Right lobe of liver (tissue), 6 donors: ENCODE measurements around the gene ENKD1. TPM values are rescaled to one million over a fixed set of nuclear protein-coding genes. Genes with fewer than 3 reads are reported as not detected.

ENCODE experiments used
- ATAC-seq, 4 donors: fragments of 200-7000 bp; cut with Tn5 transposase; one replicate each; pipeline ENCODE4 v1.9.1; 2020; ENCODE audit warnings: mild to moderate bottlenecking in 4 of 4, moderate library complexity in 4 of 4
- DNase-seq, 3 donors: peaks; one replicate each; pipeline ENCODE4 v3.0.0-alpha.2; 2020
- H3K27ac ChIP-seq, 3 donors: fragments of 200-600 bp; one replicate each; pipeline ENCODE4 v1.8.0; 2022
- H3K27me3 ChIP-seq, 2 donors: fragments of 200-600 bp; one replicate each; pipeline ENCODE4 v1.8.0; 2022
- H3K36me3 ChIP-seq, 4 donors: fragments of 200-600 bp; sonication (generic) in 1 of 4; one replicate each; pipeline versions ENCODE4 v1.5.1 to v1.8.0; 2017 to 2022; ENCODE audit warnings: control low read depth in 1 of 4
- H3K4me1 ChIP-seq, 4 donors: fragments of 200-600 bp; sonication (generic) in 1 of 4; one replicate each; pipeline versions ENCODE4 v1.5.1 to v1.8.0; 2017 to 2022; ENCODE audit warnings: control low read depth in 1 of 4
- H3K4me3 ChIP-seq, 3 donors: fragments of 200-600 bp; one replicate each; pipeline ENCODE4 v1.8.0; 2022
- H3K9me3 ChIP-seq, 4 donors: fragments of 200-600 bp; sonication (generic) in 1 of 4; one replicate each; pipeline versions ENCODE4 v1.5.1 to v1.8.0; 2017 to 2022; ENCODE audit warnings: control low read depth in 1 of 4
- POLR2A ChIP-seq: fragments of 450-650 bp; IDR thresholded peaks from one replicate; pipeline ENCODE4 v1.6.1; 2017; ENCODE audit warnings: antibody characterized with exemption, mild to moderate bottlenecking
- WGBS: methylation state at CpG from one replicate; pipeline ENCODE4 v1.1.6; 2018; ENCODE audit warnings: low coverage, low lambda C conversion rate; ENCODE audit not compliant: insufficient coverage; ENCODE audit errors: missing lambda C conversion rate; 5-methylcytosine and 5-hydroxymethylcytosine counted together
- intact Hi-C, 2 donors: fragments of 100-400 bp; cut with DNase I; formaldehyde crosslinking; loops; one replicate each; pipeline versions ENCODE4 v1.11.2 to v1.14.1; 2022
- total RNA-seq, 6 experiments: library from RNA; depleted of rRNA in 2 of 6; stranded (reverse); fragments of >200 nt in 2 of 6; fragmentation: NEBNext Ultra II Directional in 3 of 6; extraction: Animal tissue kit (Norgen Biotek cat#: 25700) in 3 of 6; gene quantifications; one replicate each; pipeline versions ENCODE4 v1.1.0 to v1.2.4, GENCODE V29; 2016 to 2023
- TF ChIP-seq, protein P1 (sequence below), 4 donors: fragments of 200-600 bp in 3 of 4; fragments of 450-650 bp in 1 of 4; IDR thresholded peaks; one replicate each; pipeline versions ENCODE4 v1.5.1 to v1.8.0; 2016 to 2022; ENCODE audit warnings: antibody characterized with exemption in 4 of 4, mild to moderate bottlenecking in 2 of 4
- donor health status: DM: no; HTN: yes; CAD: no.
- donor health status: DM: no; HTN: no; CAD: no.
- donor health status: DM: no; HTN: no; CAD: no.
- donor health status: DM: no; HTN: yes; CAD: no.
- donor health status: DM: no; HTN: yes; CAD: no.

Gene ENKD1
- total RNA-seq, 6 experiments from 2014 or later, result 4.4 to 8.9 (median 7.3) TPM

DNA sequence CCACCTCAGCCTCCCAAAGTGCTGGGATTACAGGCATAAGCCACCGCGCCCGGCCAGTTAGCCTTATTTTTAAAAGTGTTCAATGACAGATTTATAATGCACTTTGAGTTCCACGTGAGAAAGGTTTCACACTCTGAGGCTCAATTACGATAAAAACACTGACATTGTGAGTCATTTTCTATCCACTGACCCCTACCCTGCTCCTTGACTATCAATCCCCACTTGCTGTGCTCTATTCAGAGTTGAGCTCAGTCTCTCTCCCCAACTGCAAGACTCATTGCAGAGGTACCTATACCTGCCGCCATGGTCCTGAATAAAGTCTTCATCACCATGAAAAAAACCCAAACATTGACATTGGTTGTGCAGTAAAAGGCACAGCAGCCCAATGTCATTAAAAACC is 44.1 kb upstream of the ENKD1 start:
- ATAC-seq, result no peak
- WGBS, result 90% methylated on average over 5 of the region's 6 CpGs
- Histone ChIP-seq H3K36me3 (no peaks in the 10 kb centered on the region), H3K27me3 (no peaks in the 10 kb centered on the region), H3K9me3 (no peaks in the 10 kb centered on the region), H3K4me3 (no peak overlapping the region), H3K4me1 (peaks cover 0 to 45% (median 14%) of the 10 kb centered on the region in 4 donors), H3K27ac (no peak overlapping the region)
- intact Hi-C loops, result no loop called here
- no peak for DNase-seq
- no peak for TF ChIP-seq POLR2A
- TF ChIP-seq, protein P1, sequence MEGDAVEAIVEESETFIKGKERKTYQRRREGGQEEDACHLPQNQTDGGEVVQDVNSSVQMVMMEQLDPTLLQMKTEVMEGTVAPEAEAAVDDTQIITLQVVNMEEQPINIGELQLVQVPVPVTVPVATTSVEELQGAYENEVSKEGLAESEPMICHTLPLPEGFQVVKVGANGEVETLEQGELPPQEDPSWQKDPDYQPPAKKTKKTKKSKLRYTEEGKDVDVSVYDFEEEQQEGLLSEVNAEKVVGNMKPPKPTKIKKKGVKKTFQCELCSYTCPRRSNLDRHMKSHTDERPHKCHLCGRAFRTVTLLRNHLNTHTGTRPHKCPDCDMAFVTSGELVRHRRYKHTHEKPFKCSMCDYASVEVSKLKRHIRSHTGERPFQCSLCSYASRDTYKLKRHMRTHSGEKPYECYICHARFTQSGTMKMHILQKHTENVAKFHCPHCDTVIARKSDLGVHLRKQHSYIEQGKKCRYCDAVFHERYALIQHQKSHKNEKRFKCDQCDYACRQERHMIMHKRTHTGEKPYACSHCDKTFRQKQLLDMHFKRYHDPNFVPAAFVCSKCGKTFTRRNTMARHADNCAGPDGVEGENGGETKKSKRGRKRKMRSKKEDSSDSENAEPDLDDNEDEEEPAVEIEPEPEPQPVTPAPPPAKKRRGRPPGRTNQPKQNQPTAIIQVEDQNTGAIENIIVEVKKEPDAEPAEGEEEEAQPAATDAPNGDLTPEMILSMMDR (IDR thresholded peaks at IDR 0.05), result no peak

DNA sequence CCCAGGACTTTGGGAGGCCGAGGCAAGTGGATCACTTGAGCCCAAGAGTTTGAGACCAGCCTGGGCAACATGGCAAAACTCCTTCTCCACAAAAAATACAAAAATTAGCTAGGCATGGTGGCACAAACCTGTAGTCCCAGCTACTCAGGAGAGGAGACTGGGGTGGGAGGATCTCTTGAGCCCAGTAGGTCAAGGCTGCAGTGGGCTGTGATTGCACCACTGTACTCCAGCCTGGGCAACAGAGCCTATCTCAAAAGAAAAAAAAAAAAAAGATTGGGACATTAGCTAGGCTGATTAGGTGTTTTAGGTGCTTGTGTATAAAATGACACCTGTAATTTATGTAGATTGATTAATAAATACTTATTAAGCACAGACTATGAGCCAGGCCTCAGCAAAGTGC is 42.5 kb upstream of the ENKD1 start:
- WGBS, result 100% methylated on average over 1 of the region's 1 CpG
- Histone ChIP-seq H3K27ac (peak overlapping the region in 1 of 3 donors; percentile 1), H3K4me3 (no peak overlapping the region), H3K36me3 (no peaks in the 10 kb centered on the region), H3K9me3 (no peaks in the 10 kb centered on the region), H3K4me1 (peaks cover 0 to 30% (median 9%) of the 10 kb centered on the region in 4 donors), H3K27me3 (no peaks in the 10 kb centered on the region)
- peak in 1 of 3 donors; percentile 50 for DNase-seq
- peak in 3 of 4 donors; percentile 33 to 75 (median 61) for ATAC-seq
- intact Hi-C loops, result no loop called here
- TF ChIP-seq, protein P1 (IDR thresholded peaks at IDR 0.05), result no peak
- no peak for TF ChIP-seq POLR2A

DNA sequence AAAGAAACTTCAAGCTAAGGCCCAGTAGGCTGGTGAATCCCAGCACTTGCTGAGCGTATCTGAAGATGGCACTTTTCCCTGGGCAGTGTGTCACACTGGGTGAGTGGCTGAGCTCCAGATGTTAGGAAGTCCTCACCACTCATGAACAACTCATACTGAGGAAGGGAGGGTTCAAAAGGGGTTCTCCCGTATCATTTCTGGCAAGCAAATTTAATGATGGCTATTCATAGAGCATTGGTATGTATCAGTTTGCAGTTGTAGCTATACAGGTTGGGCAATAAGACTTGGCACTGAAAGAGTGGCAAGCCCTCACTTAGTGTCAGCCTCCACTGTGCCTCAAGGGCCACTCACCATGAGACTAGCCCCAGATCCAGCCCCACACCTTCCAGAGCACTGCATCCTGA is 41.8 kb upstream of the ENKD1 start:
- Histone ChIP-seq H3K4me3 (no peak overlapping the region), H3K4me1 (peaks cover 0 to 23% (median 7%) of the 10 kb centered on the region in 4 donors), H3K27me3 (no peaks in the 10 kb centered on the region), H3K36me3 (no peaks in the 10 kb centered on the region), H3K27ac (no peak overlapping the region), H3K9me3 (no peaks in the 10 kb centered on the region)
- intact Hi-C loops, result no loop called here
- WGBS, result 57% methylated on average over 2 of the region's 2 CpGs
- DNase-seq (peak in 1 of 3 donors; percentile 12), ATAC-seq (peak; percentile 56 to 73 (median 65))
- no peak for TF ChIP-seq POLR2A
- TF ChIP-seq, protein P1 (IDR thresholded peaks at IDR 0.05), result no peak

DNA sequence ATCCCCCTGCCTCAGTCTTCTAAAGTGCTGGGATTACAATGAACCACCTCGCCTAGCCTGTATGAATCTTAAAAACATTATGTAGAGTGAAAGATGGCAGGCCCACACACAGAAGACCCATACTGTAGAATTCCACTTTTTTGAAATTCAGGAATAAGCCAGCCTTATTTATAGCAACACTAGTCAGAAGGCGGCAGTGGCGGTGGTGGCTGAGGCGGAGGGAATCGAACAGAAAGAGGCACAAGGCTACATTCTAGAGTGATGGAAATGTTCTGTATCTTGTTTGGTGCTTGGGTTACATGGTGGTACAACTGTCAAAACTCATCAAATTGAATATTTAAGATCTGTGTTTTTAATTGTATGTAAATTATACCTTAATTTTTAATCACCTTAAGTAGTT is 41.2 kb upstream of the ENKD1 start:
- DNase-seq, result peak in 1 of 3 donors; percentile 2
- TF ChIP-seq, protein P1 (IDR thresholded peaks at IDR 0.05), result no peak
- TF ChIP-seq POLR2A, result no peak
- H3K9me3 ChIP-seq, result no peaks in the 10 kb centered on the region
- no peak for ATAC-seq
- H3K4me1 ChIP-seq, result peaks cover 0 to 22% (median 7%) of the 10 kb centered on the region in 4 donors
- no peaks in the 10 kb centered on the region for H3K36me3 ChIP-seq
- intact Hi-C loops, result no loop called here
- H3K4me3 ChIP-seq, result no peak overlapping the region
- no peak overlapping the region for H3K27ac ChIP-seq
- no peaks in the 10 kb centered on the region for H3K27me3 ChIP-seq
- 97% methylated on average over 5 of the region's 5 CpGs for WGBS

DNA sequence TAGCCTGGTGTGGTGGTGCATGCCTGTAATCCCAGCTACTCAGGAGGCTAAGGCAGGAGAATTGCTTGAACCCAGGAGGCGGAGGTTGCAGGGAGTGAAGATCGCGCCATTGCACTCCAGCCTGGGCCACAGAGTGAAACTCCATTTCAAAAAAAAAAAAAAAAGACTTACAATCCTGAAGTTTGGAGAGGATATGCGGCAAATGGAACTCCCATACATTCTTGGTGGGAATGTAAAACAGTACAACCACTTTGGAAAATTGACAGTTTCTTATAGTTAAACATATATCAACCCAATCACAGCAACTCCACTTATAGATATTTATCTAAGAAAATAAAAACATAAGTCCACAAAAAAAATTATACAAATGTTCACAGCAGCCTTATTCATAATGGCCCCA is 40.7 kb upstream of the ENKD1 start:
- ATAC-seq (no peak), DNase-seq (peak in 1 of 3 donors; percentile 1)
- no peak for TF ChIP-seq POLR2A
- TF ChIP-seq, protein P1 (IDR thresholded peaks at IDR 0.05), result no peak
- intact Hi-C loops, result no loop called here
- Histone ChIP-seq H3K4me1 (peaks cover 0 to 22% (median 7%) of the 10 kb centered on the region in 4 donors), H3K36me3 (no peaks in the 10 kb centered on the region), H3K9me3 (no peaks in the 10 kb centered on the region), H3K27ac (no peak overlapping the region), H3K4me3 (no peak overlapping the region), H3K27me3 (no peaks in the 10 kb centered on the region)
- WGBS, result 94% methylated on average over 4 of the region's 4 CpGs
